MG63 (cell line): ENCODE measurements around the gene ZNF142. TPM values are rescaled to one million over a fixed set of nuclear protein-coding genes. Genes with fewer than 3 reads are reported as not detected.
"Not testable (repeated sequence)": the region's sequence is repeated elsewhere in the genome, so short reads cannot be mapped to it uniquely, and the experiment has no call there.

ENCODE experiments used
- DNase-seq: peaks from one replicate; pipeline ENCODE4 v3.0.0-alpha.2; 2020
- H3K27me3 ChIP-seq: fragments of 250-450 bp; sonication (Bioruptor Pico); 2 replicates; pipeline ENCODE4 v1.5.1; 2020; ENCODE audit warnings: mild to moderate bottlenecking, moderate library complexity
- H3K36me3 ChIP-seq: fragments of 250-450 bp; sonication (Bioruptor Pico); 2 replicates; pipeline ENCODE4 v1.5.1; 2020; ENCODE audit warnings: mild to moderate bottlenecking, moderate library complexity
- H3K4me3 ChIP-seq: fragments of 250-450 bp; sonication (Bioruptor Pico); 2 replicates; pipeline ENCODE4 v1.5.1; 2020; ENCODE audit warnings: mild to moderate bottlenecking, moderate library complexity
- H3K9me3 ChIP-seq: fragments of 250-450 bp; sonication (Bioruptor Pico); 2 replicates; pipeline ENCODE4 v1.5.1; 2020; ENCODE audit warnings: mild to moderate bottlenecking, moderate library complexity
- total RNA-seq: library from RNA; depleted of rRNA; stranded (reverse); fragments of >200 nt; shearing (Covaris generic); gene quantifications from 2 replicates; pipeline ENCODE4 v1.2.3, GENCODE V29; 2014; ENCODE audit warnings: low replicate concordance; rRNA removed

The ZNF142 gene, protein sequence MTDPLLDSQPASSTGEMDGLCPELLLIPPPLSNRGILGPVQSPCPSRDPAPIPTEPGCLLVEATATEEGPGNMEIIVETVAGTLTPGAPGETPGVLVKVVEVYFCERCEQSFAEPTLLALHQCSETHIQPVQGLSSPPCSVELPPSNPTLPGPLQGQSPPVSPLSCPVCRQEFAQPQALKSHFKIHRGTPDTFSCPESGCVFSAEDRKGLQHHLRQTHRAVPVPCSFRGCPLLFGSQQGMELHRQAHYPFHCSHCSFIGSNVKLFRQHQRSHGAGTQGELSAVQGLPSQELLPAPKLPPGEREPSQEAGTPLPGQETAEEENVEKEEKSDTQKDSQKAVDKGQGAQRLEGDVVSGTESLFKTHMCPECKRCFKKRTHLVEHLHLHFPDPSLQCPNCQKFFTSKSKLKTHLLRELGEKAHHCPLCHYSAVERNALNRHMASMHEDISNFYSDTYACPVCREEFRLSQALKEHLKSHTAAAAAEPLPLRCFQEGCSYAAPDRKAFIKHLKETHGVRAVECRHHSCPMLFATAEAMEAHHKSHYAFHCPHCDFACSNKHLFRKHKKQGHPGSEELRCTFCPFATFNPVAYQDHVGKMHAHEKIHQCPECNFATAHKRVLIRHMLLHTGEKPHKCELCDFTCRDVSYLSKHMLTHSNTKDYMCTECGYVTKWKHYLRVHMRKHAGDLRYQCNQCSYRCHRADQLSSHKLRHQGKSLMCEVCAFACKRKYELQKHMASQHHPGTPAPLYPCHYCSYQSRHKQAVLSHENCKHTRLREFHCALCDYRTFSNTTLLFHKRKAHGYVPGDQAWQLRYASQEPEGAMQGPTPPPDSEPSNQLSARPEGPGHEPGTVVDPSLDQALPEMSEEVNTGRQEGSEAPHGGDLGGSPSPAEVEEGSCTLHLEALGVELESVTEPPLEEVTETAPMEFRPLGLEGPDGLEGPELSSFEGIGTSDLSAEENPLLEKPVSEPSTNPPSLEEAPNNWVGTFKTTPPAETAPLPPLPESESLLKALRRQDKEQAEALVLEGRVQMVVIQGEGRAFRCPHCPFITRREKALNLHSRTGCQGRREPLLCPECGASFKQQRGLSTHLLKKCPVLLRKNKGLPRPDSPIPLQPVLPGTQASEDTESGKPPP (N-terminal part only)
- total RNA-seq = 2.1 and 2.6 TPM in 2 replicates

- peaks cover 61% of the 10 kb centered on the region for H3K36me3 ChIP-seq
- H3K4me3 ChIP-seq = peak within 1 kb of the TSS; percentile 70
- H3K9me3 ChIP-seq = no peaks in the 10 kb centered on the region
- H3K27me3 ChIP-seq = no peaks in the 10 kb centered on the region
- DNase-seq = peak; percentile 94
Observed at GRCh38 chr2:218659258-218659987, at the start of gene ZNF142, which contains the start of gene BCS1L. Gene ZNF142 (minus strand): TSS chr2:218659623. CDS start chr2:218656429, 3,194 bp downstream. Gene BCS1L (plus strand): TSS chr2:218659683. CDS start chr2:218660988, 1,305 bp downstream.

DNA sequence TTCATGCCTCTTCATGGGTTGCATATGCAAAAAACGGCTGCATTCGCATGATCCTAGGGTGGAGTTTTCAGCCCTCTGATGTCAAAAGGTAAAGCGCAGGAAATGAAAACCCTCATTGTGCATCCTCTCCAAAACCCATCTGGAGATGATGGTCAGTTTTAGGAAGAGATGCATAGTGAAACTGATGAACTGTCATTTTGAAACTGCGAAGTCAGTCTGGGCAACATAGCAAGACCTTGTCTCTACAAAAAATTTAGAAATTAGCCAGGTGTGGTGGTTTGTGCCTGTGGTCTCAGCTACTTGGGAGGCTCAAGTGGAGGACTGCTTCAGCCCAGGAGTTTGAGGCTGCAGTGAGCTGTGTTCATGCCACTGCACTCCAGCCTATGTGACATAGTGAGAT is 48.7 kb upstream of the ZNF142 start:
- no peak overlapping the region for H3K4me3 ChIP-seq
- H3K9me3 ChIP-seq = no peaks in the 10 kb centered on the region
- no peak for DNase-seq
- peaks cover 4% of the 10 kb centered on the region; the same call in 1 of the 2 replicates for H3K36me3 ChIP-seq
- H3K27me3 ChIP-seq = no peaks in the 10 kb centered on the region

- Histone ChIP-seq H3K4me3 (no peak overlapping the region), H3K36me3 (no peaks in the 10 kb centered on the region), H3K9me3 (no peaks in the 10 kb centered on the region), H3K27me3 (no peaks in the 10 kb centered on the region)
- DNase-seq = no peak
Observed at GRCh38 chr2:218703341-218703740, 43.9 kb upstream of the ZNF142 start.

- Histone ChIP-seq H3K27me3 (no peaks in the 10 kb centered on the region), H3K4me3 (no peak overlapping the region), H3K36me3 (no peaks in the 10 kb centered on the region), H3K9me3 (no peaks in the 10 kb centered on the region)
- no peak for DNase-seq
Observed at GRCh38 chr2:218701806-218702205, 42.4 kb upstream of the ZNF142 start.

DNA sequence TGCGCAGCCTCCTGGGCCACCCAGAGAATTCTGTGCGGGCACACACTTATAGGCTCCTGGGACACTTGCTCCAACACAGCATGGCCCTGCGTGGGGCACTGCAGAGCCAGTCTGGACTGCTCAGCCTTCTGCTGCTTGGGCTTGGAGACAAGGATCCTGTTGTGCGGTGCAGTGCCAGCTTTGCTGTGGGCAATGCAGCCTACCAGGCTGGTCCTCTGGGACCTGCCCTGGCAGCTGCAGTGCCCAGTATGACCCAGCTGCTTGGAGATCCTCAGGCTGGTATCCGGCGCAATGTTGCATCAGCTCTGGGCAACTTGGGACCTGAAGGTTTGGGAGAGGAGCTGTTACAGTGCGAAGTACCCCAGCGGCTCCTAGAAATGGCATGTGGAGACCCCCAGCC is 39.5 kb upstream of the ZNF142 start:
- Histone ChIP-seq H3K27me3 (no peaks in the 10 kb centered on the region), H3K36me3 (peaks cover 6% of the 10 kb centered on the region; the same call in 1 of the 2 replicates), H3K9me3 (no peaks in the 10 kb centered on the region), H3K4me3 (no peak overlapping the region)
- DNase-seq = no peak

GRCh38 chr2:218694405-218695145 is 35.2 kb upstream of the ZNF142 start:
- DNase-seq = no peak
- no peak overlapping the region for H3K4me3 ChIP-seq
- no peaks in the 10 kb centered on the region for H3K9me3 ChIP-seq
- peaks cover 36% of the 10 kb centered on the region for H3K36me3 ChIP-seq
- H3K27me3 ChIP-seq = no peaks in the 10 kb centered on the region

GRCh38 chr2:218691234-218691633 is 31.8 kb upstream of the ZNF142 start:
- peak; percentile 68 for DNase-seq
- no peak overlapping the region for H3K4me3 ChIP-seq
- no peaks in the 10 kb centered on the region for H3K9me3 ChIP-seq
- no peaks in the 10 kb centered on the region for H3K27me3 ChIP-seq
- H3K36me3 ChIP-seq = peaks cover 51% of the 10 kb centered on the region

DNA sequence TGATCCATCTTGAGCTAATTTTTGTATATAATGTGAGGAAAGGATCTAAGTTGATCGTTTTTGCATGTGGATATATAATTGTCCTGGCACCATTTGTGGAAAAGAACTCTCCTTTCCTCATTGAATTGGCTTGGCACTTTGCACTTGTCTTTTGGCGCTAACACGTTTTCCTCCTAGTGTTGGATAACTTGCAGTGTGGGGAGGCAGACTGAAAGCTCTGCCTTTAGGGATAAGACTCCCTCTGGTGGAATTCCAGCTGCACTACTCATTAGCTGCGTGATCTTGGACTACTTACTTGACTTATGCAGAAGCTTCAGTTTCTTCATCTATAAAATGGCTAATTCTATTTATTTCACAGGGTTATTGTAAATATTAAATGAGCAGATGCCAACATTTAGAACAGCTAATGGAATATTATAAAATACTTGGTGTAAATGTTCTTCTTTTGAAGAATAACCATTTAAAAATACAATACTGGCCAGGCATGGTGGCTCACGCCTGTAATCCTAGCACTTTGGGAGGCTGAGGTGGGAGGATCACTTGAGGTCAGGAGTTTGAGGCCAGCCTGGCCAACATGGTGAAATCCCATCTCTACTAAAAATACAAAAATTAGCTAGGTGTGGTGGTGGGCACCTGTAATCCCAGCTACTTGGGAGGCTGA is 28.1 kb upstream of the ZNF142 start:
- H3K9me3 ChIP-seq, H3K4me3 ChIP-seq: not testable (repeated sequence)
- peak; percentile 72 for DNase-seq

GRCh38 chr2:218680061-218680460 is 20.6 kb upstream of the ZNF142 start:
- Histone ChIP-seq H3K36me3 (peaks cover 18% of the 10 kb centered on the region), H3K27me3 (no peaks in the 10 kb centered on the region), H3K4me3 (no peak overlapping the region), H3K9me3 (no peaks in the 10 kb centered on the region)
- DNase-seq = no peak

More for the DNA sequence above, 28.1 kb upstream of the ZNF142 start:
- H3K36me3 ChIP-seq = peaks cover 34% of the 10 kb centered on the region
- not testable (repeated sequence) for H3K27me3 ChIP-seq

- no peaks in the 10 kb centered on the region for H3K9me3 ChIP-seq
- H3K4me3 ChIP-seq = no peak overlapping the region
- H3K36me3 ChIP-seq = peaks cover 18% of the 10 kb centered on the region
- DNase-seq = peak; percentile 17
- no peaks in the 10 kb centered on the region for H3K27me3 ChIP-seq
Observed at GRCh38 chr2:218679119-218679518, 19.7 kb upstream of the ZNF142 start.

DNA sequence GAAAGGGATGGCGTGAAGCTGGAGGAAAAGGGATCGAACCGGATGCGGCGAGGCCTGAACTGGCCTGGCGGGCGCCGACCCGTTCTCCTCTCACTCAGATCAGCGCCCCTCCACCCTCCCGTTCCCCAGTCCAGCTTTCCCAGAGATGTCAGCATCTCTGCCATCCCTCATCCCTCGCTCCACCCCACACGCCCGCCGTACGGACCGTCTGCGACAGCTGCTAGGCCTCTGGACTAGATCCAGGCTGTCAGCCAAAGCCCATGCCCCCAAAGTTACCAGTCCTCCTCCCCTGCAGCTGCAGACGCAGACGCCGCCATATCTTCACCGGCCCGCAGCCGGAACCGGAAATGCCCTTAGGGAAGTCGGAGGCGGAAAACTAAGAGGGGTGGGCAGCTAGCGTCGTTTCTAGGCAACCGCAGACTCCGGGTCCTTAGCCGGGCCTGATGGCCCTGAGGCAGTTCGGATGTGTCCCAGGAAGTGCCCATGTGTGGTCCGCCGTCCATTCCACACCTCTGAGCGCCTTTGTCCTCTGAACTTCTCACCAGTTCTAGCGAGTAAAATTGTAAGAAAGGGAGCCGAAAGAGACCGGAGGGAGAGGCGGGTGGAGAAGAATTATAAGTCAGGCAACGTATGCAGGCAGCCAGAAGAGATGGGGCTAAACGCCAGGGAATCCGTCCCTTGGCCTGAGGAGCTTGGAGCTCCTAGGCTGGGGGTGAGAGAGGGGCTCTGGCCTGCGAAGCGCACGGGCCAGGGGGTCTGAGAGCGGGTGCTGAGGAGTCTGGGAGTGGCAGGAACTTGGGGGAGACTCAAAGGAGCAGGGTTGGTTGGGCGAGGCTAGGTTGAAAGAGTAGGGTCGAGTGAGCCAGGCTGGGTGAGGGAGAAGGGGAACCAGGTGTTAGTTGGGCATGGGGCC is 12.5 kb upstream of the ZNF142 start, which contains the start of the genes RNF25 and STK36:
Gene RNF25, minus strand, starts transcription at position 349 of the 913 bp plus-strand sequence. Its CDS starts 32 bp downstream, at position 317.
Gene STK36, plus strand, starts transcription at position 433 of the 913 bp plus-strand sequence. CDS start 744 bp downstream, outside the sequence.
- peak; percentile 91 for DNase-seq
- no peaks in the 10 kb centered on the region for H3K9me3 ChIP-seq
- H3K36me3 ChIP-seq = peaks cover 30% of the 10 kb centered on the region

DNA sequence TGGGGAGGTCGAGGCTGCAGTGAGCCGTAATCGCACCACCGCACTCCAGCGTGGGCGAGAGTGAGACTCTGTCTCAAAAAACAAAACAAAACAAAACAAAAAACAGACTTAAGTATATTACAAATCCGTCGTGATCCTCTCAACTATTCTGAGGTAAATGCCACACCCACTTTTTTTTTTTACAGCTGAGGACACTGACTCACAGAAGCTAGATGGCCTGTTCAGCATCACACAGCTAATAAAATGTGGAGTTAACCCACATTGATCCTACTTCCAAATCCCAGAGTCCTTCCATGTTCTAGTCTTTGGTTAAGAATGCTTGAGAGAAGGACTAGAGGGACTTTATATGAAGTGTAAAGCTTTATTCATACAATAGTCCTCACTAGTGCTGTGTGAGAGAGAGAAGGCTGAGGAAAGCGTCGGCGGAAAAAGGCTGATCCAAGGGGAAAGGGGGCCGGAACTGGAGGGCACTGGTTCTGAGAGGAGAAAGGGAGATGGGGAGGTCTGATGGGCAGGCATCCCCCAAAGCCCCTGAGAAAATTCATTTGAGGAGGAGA is 11.8 kb upstream of the ZNF142 start:
- no peak for DNase-seq
- peak overlapping the region; percentile 94 for H3K4me3 ChIP-seq

More for the DNA sequence above, 12.5 kb upstream of the ZNF142 start, which contains the start of the genes RNF25 and STK36:
- Histone ChIP-seq H3K4me3 (peak within 1 kb of the TSS; percentile 94), H3K27me3 (no peaks in the 10 kb centered on the region)

DNA sequence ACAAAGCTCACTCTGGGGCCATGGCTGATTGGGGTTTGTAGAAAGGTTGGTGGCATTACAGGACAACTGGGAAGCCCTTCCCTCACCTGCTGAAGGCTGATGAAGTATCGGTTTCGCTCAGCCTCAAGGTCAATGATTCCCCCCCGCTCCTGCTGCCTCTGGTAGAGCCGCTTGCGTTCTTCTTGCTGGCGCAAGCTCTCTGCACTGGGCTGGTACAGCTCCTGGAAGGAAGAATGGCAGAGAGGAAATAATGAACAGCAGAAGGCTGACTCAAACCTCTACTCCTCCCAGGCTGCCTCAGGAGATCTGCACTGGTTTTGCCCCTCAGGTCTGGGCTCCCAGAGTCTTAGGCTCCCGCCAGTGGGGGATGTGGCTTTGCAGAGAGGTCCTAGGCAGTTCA is 5.2 kb upstream of the ZNF142 start:
- Histone ChIP-seq H3K4me3 (no peak overlapping the region), H3K27me3 (no peaks in the 10 kb centered on the region), H3K9me3 (no peaks in the 10 kb centered on the region), H3K36me3 (peaks cover 64% of the 10 kb centered on the region)
- DNase-seq = no peak

More for the DNA sequence above, 11.8 kb upstream of the ZNF142 start:
- peaks cover 35% of the 10 kb centered on the region for H3K36me3 ChIP-seq
- H3K27me3 ChIP-seq = no peaks in the 10 kb centered on the region
- no peaks in the 10 kb centered on the region for H3K9me3 ChIP-seq
